ENCODE results near the gene PCDHGA9. TPM values are rescaled to one million over a fixed set of nuclear protein-coding genes. Genes with fewer than 3 reads are reported as not detected.

Gene PCDHGA9
- total and polyA plus RNA-seq, 2 donors (not counting 3 experiments of a cell fraction or from before 2014, with no cell fraction given) = 1.1 to 3.9 TPM

GRCh38 chr5:141389153-141390042 lies 13.2 kb upstream of the PCDHGA9 start:
- H3K9me1 ChIP-seq (replicated peaks; ENCODE audit: control insufficient read depth, extremely low read depth, insufficient read depth, low read length) = no peaks in the 10 kb centered on the region
- peaks cover 31 to 77% of the 10 kb centered on the region in 2 experiments for H3K27me3 ChIP-seq (ENCODE audit: control insufficient read depth in 2 of 2, insufficient read depth in 2 of 2, low read length in 2 of 2)
- POLR2A ChIA-PET = no interaction called here
- H3K79me2 ChIP-seq (ENCODE audit: control insufficient read depth, insufficient read depth, low read length) = no peaks in the 10 kb centered on the region
- TF ChIP-seq JUN (IDR thresholded peaks at IDR 0.05; ENCODE audit: borderline replicate concordance, insufficient read depth, insufficient read length, low read depth) = no peak
- no peak for TF ChIP-seq MAX (IDR thresholded peaks at IDR 0.05; ENCODE audit: insufficient read depth, insufficient read length)
- TF ChIP-seq POLR2A (IDR thresholded peaks at IDR 0.05; ENCODE audit: low read depth, low read length) = no peak
- TF ChIP-seq FOS (IDR thresholded peaks at IDR 0.05; ENCODE audit: borderline replicate concordance, insufficient read depth, low read length) = no peak
- TF ChIP-seq CTCF (IDR thresholded peaks at IDR 0.05; ENCODE audit: extremely low read depth in 1 of 2, insufficient read depth in 1 of 2, low read depth in 1 of 2, low read length in 2 of 2) = no peak
- no peak overlapping the region for H3K4me3 ChIP-seq (replicated peaks in 1 of 3; ENCODE audit: insufficient read depth in 1 of 3, low read depth in 1 of 3, low read length in 3 of 3)
- no peak for FAIRE-seq
- H3K4me2 ChIP-seq (ENCODE audit: insufficient read depth, low read length) = no peak overlapping the region
- H3K36me3 ChIP-seq (ENCODE audit: control insufficient read depth in 2 of 2, extremely low read depth in 1 of 2, insufficient read depth in 2 of 2, low read length in 2 of 2) = no peaks in the 10 kb centered on the region
- peaks cover 2% of the 10 kb centered on the region for H3K9me3 ChIP-seq (replicated peaks; ENCODE audit: control insufficient read depth, insufficient read depth, low read length)
- no peak overlapping the region for H3K9ac ChIP-seq (replicated peaks; ENCODE audit: extremely low read depth, insufficient read depth, low read length)
- CTCF ChIA-PET = interaction anchor here (1.5 to 4.1 kb wide), 8 partner anchors 8 to 178 kb away, joined by 4 to 32 read pairs (median 6); partner anchors contain the start of genes PCDHGA10, PCDHGA12, PCDHGA4 and PCDHGA6
- no peak overlapping the region for H2AFZ ChIP-seq (ENCODE audit: low read depth, low read length)
- DNase-seq (ENCODE audit: low read depth, low spot score) = no peak
- no peaks in the 10 kb centered on the region for H3K4me1 ChIP-seq (ENCODE audit: control insufficient read depth, extremely low read depth, insufficient read depth, low read length)
- intact Hi-C loops (cut with micrococcal nuclease) = no loop called here
- H4K20me1 ChIP-seq (replicated peaks; ENCODE audit: control insufficient read depth, extremely low read depth, insufficient read depth, low read length) = no peaks in the 10 kb centered on the region
- H3K27ac ChIP-seq (ENCODE audit: insufficient read depth, low read depth, low read length) = no peak overlapping the region
- BruUV-seq (replicated peaks) = no TSS peak
- dilution Hi-C loops (cut with MboI; ENCODE audit: extremely low pct_ligation_motif_present, low sequenced_read_pairs) = no loop called here

All from endothelial cell of umbilical vein (primary cell).